Astrocyte of the cerebellum (primary cell): Measurements from ENCODE around the gene FAM193B.

Experiments
- DNase-seq: peaks from one replicate; pipeline ENCODE4 v3.0.0-alpha.2; 2011; ENCODE audit warnings: low read depth
- H3K4me3 ChIP-seq: 2 replicates; pipeline ENCODE4 v1.5.1; 2011; ENCODE audit warnings: mild to moderate bottlenecking, low read depth, low read length, moderate library complexity
- CTCF ChIP-seq: IDR thresholded peaks from 2 replicates; pipeline ENCODE4 v1.5.1; 2012; ENCODE audit warnings: low read length, low read depth, moderate library complexity, mild to moderate bottlenecking; ENCODE audit errors: missing control alignments
- in situ Hi-C: cut with HindIII; loops from 2 replicates; pipeline ENCODE4 v1.10.0; 2017; ENCODE audit warnings: low sequenced_read_pairs

FAM193B gene

DNA sequence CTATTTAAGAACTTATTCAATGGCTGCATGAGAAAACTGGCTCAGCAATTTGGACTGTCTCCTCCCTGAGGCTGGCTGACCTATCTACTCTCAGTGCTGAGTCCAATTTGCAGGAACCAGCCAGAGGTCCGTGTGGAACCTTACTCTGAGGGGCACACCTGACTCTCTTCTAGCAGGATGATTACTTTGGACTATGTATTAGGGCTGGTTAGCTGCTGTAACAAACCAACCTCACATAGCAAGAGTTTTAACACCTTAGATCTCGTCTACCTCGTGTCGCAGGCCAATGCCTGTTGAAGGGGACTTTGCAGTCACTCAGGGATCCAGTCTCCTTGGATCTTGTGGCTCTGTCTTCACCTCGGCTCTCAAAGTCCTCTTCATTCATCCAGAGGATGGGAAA lies 3.4 kb upstream of the FAM193B start:
- DNase-seq: no peak
- no peak overlapping the region for H3K4me3 ChIP-seq
- no peak for TF ChIP-seq CTCF
- in situ Hi-C loops: no loop called here

- in situ Hi-C loops: no loop called here
- DNase-seq: no peak
- H3K4me3 ChIP-seq: no peak overlapping the region
These were observed 2.8 kb upstream of the FAM193B start for GRCh38 chr5:177557041-177557647.

DNA sequence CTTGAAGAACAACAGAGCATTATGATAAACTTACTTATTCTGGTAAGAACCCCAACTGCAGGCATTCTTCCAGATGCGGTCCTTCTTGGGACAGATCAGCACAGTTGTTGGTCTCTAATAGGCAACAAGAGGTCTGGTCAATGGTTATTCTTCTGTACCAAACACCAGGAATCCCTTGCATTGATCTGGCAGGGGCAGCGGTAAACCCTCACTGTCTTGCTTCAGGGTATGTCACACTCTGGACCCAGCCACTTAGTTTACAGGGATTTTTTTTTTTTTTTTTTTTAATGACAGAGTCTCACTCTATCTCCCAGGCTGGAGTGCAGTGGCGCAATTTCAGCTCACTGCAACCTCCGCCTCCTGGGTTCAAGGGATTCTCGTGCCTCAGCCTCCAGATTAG lies 1.3 kb upstream of the FAM193B start:
- no peak for DNase-seq
- TF ChIP-seq CTCF: no peak
- in situ Hi-C loops: no loop called here
- no peak overlapping the region for H3K4me3 ChIP-seq

More at GRCh38 chr5:177557041-177557647, 2.8 kb upstream of the FAM193B start:
- no peak for TF ChIP-seq CTCF

DNA sequence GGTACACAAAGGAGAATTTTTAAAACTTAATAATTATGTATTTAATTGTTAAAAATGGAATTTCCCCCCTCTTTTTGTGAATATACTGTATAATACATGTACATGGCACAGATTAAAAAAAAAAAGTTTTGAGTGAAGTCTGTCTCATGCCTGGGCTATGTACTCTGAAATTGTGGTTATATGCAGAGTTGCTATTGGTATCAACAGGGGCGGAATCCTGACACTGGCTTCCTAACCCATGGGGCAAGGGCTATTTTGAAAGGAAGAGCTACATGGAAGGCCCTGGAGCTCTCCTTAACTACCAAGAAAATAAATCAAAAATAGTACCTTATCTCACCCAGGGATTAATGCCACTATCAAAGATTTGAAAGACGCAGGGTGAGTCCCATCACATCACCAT lies 865 bp upstream of the FAM193B start:
- in situ Hi-C loops: no loop called here
- no peak for TF ChIP-seq CTCF
- peak overlapping the region; percentile 44 for H3K4me3 ChIP-seq
- DNase-seq: no peak

DNA sequence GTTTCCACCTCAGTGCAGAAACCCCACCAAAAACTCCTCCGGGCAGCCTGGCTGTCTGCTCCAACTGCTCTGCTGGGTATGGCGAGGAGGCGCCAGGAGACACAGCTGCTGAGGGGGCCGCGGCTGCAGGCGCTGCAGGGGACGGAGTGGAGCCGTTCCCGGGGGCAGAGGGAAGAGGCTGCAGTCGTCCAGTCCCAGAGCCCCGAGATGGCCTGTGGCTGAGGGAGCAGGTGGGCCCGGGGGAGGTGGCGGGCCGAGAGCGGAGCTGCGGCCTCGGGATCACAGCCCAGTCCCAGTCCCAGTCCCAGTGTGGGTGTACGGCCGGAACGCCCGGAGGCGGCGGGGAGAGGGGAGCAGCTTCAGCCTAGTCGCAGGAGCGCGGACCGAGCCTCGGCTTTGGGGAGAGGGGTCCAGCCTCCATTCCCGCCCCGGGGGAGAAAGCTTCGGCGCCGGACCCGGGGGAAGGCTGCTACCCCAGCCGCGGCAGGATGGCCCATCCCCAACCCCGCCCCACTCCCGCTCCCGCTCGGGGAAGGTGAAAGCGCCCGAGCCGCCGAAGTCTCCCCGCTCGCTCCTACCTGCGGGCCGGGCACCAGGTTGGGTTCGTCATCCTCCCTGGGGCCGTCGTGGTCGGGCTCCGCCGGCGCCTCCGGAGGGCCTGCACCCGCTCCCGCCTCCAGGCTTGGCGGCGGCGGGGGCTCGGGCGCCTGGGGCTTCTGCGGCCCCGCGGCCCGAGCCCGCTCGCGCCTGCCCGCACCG lies 513 bp downstream of the FAM193B start:
- no peak for TF ChIP-seq CTCF
- DNase-seq: no peak
- peak overlapping the region; percentile 80 for H3K4me3 ChIP-seq
- in situ Hi-C loops: no loop called here

- no peak for DNase-seq
- in situ Hi-C loops: no loop called here
- TF ChIP-seq CTCF: no peak
- peak overlapping the region; percentile 80 for H3K4me3 ChIP-seq
These were observed 1.4 kb downstream of the FAM193B start for GRCh38 chr5:177552839-177553455.
